GM18517 (cell line): ENCODE measurements around the gene GNL3L.
A peak's percentile ranks its signal among the peaks of the same experiment; 100 is the strongest.
"Not testable (repeated sequence)": the region's sequence is repeated elsewhere in the genome, so short reads cannot be mapped to it uniquely, and the experiment has no call there.

ENCODE experiments used
- ATAC-seq: cut with Tn5 transposase; IDR thresholded peaks from one replicate; pipeline ENCODE4 v1.9.1; 2021; ENCODE audit warnings: mild to moderate bottlenecking, moderate library complexity; ENCODE audit not compliant: unreplicated experiment

Gene GNL3L

GRCh38 chrX:54529552-54530356 is at the start of gene GNL3L:
GNL3L (plus strand) TSS chrX:54530219; CDS start chrX:54532567, 2,348 bp downstream.
- ATAC-seq = peak; percentile 85

GRCh38 chrX:54482839-54483593 is 47.0 kb upstream of the GNL3L start:
- no peak for ATAC-seq

GRCh38 chrX:54483946-54484345 is 46.1 kb upstream of the GNL3L start:
- ATAC-seq = no peak

- ATAC-seq = no peak
Observed at GRCh38 chrX:54484666-54485065, 45.4 kb upstream of the GNL3L start.

- not testable (repeated sequence) for ATAC-seq
Observed at GRCh38 chrX:54489819-54490218, 40.2 kb upstream of the GNL3L start.

GRCh38 chrX:54492340-54492739 is 37.7 kb upstream of the GNL3L start:
- no peak for ATAC-seq

- ATAC-seq = no peak
Observed at GRCh38 chrX:54494166-54494988, 35.6 kb upstream of the GNL3L start.

- ATAC-seq = no peak
Observed at GRCh38 chrX:54494989-54495813, 34.8 kb upstream of the GNL3L start.

- ATAC-seq = no peak
Observed at GRCh38 chrX:54495814-54496516, 34.1 kb upstream of the GNL3L start, which contains the start of gene FGD1. FGD1 (minus strand) TSS chrX:54496234; CDS start chrX:54495432, 802 bp downstream.

- no peak for ATAC-seq
Observed at GRCh38 chrX:54496517-54496852, 33.5 kb upstream of the GNL3L start.

- no peak for ATAC-seq
Observed at GRCh38 chrX:54496936-54497335, 33.1 kb upstream of the GNL3L start.

GRCh38 chrX:54509400-54509799 is 20.6 kb upstream of the GNL3L start:
- no peak for ATAC-seq

GRCh38 chrX:54529151-54529550 is 868 bp upstream of the GNL3L start:
- no peak for ATAC-seq

GRCh38 chrX:54530357-54530900 is 410 bp downstream of the GNL3L start:
- peak; percentile 38 for ATAC-seq

- no peak for ATAC-seq
Observed at GRCh38 chrX:54534271-54534670, 4.3 kb downstream of the GNL3L start.

GRCh38 chrX:54540289-54540688 is 10.3 kb downstream of the GNL3L start:
- no peak for ATAC-seq

GRCh38 chrX:54542239-54542638 is 12.2 kb downstream of the GNL3L start:
- not testable (repeated sequence) for ATAC-seq

- no peak for ATAC-seq
Observed at GRCh38 chrX:54550821-54551220, 20.8 kb downstream of the GNL3L start.

GRCh38 chrX:54551801-54552200 is 21.8 kb downstream of the GNL3L start:
- no peak for ATAC-seq
